Type B pancreatic cell (in vitro differentiated cells): ENCODE data around the gene QKI. TPM values are rescaled to one million over a fixed set of nuclear protein-coding genes. Genes with fewer than 3 reads are reported as not detected.
A peak's percentile ranks its signal among the peaks of the same experiment; 100 is the strongest.

Source experiments
- DNase-seq: peaks from one replicate; pipeline ENCODE4 v3.0.0; 2021; ENCODE audit warnings: mixed read lengths; ENCODE audit not compliant: unreplicated experiment; ENCODE audit errors: extremely low spot score
- H3K27ac Mint-ChIP-seq: 2 replicates; pipeline ENCODE4 v1.8.0; 2021; ENCODE audit warnings: mild to moderate bottlenecking, mixed read lengths
- H3K27me3 Mint-ChIP-seq: 2 replicates; pipeline ENCODE4 v1.8.0; 2021; ENCODE audit warnings: mixed read lengths
- H3K36me3 Mint-ChIP-seq: 2 replicates; pipeline ENCODE4 v1.8.0; 2021; ENCODE audit warnings: mixed read lengths
- H3K4me1 Mint-ChIP-seq: one replicate; pipeline ENCODE4 v1.8.0; 2021; ENCODE audit warnings: mixed read lengths; ENCODE audit not compliant: unreplicated experiment
- H3K4me3 Mint-ChIP-seq: 2 replicates; pipeline ENCODE4 v1.8.0; 2021; ENCODE audit warnings: mild to moderate bottlenecking, mixed read lengths
- H3K9me3 Mint-ChIP-seq: 2 replicates; pipeline ENCODE4 v1.8.0; 2021; ENCODE audit warnings: mixed read lengths
- total RNA-seq: library from RNA; stranded (reverse); gene quantifications from 2 replicates; pipeline ENCODE4 v1.2.1, GENCODE V29; 2021; ENCODE audit warnings: low replicate concordance
- TF ChIP-seq, protein P1 (sequence below): fragments of 200-600 bp; sonication (generic); conservative IDR thresholded peaks from 2 replicates; pipeline ENCODE4 v1.5.0; 2021; ENCODE audit warnings: antibody characterized with exemption, mild to moderate bottlenecking

The QKI gene
- total RNA-seq, 1 donor from 2014 or later: 150 TPM

DNA sequence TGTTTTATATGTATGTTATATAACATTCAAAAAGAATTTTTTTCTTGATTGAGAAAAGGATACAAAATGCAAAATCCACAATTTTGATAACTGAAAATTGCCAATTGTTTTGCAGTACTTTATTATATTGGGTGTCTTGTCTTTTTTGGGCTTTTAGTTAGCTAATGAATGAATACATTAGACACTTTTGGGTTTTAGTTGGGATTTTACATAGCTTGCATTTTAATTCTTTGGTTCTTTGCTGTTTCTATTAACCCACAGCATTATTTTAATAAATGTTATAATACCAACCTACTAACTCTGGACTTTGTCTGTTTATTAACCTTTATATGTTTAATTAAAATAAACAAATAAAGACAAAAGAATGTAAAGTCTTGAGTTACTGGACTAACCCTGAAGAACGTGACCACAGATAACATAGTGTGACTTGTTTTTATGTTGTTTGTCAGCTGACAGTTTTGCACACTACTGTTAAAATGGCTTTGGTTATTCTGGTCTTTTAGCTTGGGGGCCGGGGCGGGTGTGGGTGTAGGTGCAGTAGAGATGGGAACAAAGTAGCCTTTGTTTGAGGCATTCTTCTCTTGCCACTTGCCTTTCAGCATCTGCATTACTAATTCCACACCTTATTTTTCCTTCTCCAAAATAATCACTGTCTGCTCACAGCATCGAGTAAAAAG, 159.1 kb downstream of the QKI start:
- no peak for DNase-seq
- TF ChIP-seq, protein P1, sequence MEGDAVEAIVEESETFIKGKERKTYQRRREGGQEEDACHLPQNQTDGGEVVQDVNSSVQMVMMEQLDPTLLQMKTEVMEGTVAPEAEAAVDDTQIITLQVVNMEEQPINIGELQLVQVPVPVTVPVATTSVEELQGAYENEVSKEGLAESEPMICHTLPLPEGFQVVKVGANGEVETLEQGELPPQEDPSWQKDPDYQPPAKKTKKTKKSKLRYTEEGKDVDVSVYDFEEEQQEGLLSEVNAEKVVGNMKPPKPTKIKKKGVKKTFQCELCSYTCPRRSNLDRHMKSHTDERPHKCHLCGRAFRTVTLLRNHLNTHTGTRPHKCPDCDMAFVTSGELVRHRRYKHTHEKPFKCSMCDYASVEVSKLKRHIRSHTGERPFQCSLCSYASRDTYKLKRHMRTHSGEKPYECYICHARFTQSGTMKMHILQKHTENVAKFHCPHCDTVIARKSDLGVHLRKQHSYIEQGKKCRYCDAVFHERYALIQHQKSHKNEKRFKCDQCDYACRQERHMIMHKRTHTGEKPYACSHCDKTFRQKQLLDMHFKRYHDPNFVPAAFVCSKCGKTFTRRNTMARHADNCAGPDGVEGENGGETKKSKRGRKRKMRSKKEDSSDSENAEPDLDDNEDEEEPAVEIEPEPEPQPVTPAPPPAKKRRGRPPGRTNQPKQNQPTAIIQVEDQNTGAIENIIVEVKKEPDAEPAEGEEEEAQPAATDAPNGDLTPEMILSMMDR: no peak
- H3K36me3 Mint-ChIP-seq: peaks cover 43% of the 10 kb centered on the region
- H3K4me3 Mint-ChIP-seq: no peak overlapping the region
- H3K9me3 Mint-ChIP-seq: peaks cover 7% of the 10 kb centered on the region
- H3K27me3 Mint-ChIP-seq: no peaks in the 10 kb centered on the region
- peaks cover 20% of the 10 kb centered on the region for H3K4me1 Mint-ChIP-seq
- peak overlapping the region; percentile 64 for H3K27ac Mint-ChIP-seq

DNA sequence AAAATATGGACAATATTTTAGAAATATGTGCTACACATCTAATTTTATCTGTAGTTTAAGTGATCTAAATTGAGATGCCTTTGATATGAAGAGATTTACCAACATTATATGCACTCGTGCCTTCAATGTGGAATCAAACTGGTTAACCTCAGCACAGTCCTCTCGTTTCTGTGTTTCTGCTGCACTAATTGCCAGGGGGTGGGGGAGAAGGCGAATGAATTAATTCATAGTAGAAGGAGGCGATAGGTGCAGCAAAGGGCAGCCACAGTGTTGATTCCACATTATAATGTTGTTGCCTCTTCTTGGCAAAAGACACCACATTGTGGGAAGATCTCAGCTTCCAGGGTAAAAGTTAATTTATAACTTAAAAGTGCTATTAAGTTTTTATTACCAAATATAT, 161.6 kb downstream of the QKI start:
- DNase-seq: no peak
- Mint-ChIP-seq H3K27ac (no peak overlapping the region), H3K27me3 (no peaks in the 10 kb centered on the region), H3K4me1 (peaks cover 25% of the 10 kb centered on the region), H3K36me3 (peaks cover 33% of the 10 kb centered on the region), H3K9me3 (peaks cover under 1% of the 10 kb centered on the region), H3K4me3 (no peak overlapping the region)
- TF ChIP-seq, protein P1: no peak

DNA sequence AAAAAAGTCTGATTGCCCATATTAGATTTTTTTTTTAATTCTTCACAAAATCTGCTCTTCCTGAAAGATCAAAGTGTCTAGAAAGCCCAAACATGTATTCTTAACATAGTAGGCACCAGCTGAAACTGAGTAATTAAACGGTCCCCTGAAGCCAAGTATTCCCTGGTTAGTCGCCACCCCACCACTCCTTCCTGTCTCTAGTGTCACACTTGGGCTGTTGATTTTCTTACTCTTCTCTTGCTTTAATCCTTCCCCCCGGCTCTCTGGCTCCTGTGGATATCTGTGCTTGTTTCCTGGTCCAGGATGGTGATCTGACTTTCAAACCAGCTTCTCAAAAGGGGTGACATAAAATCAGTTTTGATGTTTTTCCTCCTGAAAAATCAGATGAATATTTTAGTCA, 162.9 kb downstream of the QKI start:
- Mint-ChIP-seq H3K27me3 (no peaks in the 10 kb centered on the region), H3K4me3 (no peak overlapping the region), H3K4me1 (peaks cover 21% of the 10 kb centered on the region), H3K36me3 (peaks cover 21% of the 10 kb centered on the region), H3K27ac (no peak overlapping the region), H3K9me3 (no peaks in the 10 kb centered on the region)
- TF ChIP-seq, protein P1: no peak
- DNase-seq: no peak

DNA sequence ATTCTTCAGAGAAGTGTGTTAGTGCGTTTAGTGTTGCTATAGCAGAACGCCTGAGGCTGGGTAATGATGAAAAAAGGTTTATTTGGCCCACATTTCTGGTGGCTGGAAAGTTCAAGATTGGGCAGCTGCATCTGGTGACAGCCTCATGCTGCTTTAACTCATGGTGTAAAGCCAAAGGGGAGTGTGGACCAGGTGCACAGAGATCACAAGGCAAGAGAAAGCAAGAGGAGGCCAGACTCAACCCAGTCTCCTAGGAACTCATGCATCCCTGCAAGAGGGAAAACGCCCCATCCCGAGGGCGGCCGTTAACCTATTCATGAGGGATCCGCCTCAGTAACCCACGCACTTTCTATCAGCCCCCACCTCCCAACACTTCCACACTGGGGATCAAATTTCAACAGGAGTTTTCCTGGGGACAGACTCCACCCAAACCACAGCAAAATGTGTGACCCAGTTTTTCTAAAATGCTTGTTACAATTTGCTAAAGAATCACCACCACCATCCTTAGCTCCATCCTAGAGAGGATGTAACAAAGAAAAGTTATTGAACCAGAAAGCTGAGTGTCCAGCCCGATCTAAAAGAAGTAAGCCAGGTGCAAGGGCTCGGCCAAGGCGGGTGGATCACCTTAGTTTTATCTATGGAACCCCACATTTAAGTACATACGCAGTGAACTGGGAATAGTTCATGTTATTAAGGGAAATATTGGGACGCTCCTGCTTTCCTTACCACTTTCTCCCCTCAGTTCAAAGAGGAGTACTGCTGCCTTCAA, 164.8 kb downstream of the QKI start:
- no peak for DNase-seq
- no peaks in the 10 kb centered on the region for H3K9me3 Mint-ChIP-seq
- H3K27me3 Mint-ChIP-seq: no peaks in the 10 kb centered on the region
- H3K27ac Mint-ChIP-seq: no peak overlapping the region
- peaks cover 8% of the 10 kb centered on the region for H3K36me3 Mint-ChIP-seq
- H3K4me1 Mint-ChIP-seq: peaks cover 21% of the 10 kb centered on the region
- no peak overlapping the region for H3K4me3 Mint-ChIP-seq
- TF ChIP-seq, protein P1: peak; percentile 25

DNA sequence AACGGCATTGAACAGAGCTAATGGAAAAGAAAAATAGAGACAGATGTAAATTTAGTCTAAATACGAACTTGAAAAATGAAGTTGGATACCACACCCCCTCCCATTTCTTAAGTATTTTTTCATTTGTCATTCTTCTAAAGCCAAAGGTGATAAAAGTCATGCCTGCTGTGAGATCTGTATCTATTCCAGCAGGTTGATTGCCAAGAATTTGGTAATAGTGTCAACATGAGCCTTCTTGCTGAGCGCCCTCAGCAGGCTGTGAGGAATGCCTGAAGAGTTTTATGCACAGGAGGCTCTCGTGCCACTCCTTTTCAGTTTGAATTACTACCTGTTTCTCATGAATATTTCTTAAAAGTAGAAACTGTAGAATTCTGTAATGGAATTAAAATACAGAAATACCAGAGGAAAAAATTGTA, 165.4 kb downstream of the QKI start:
- no peak for DNase-seq
- peaks cover 7% of the 10 kb centered on the region for H3K36me3 Mint-ChIP-seq
- no peak overlapping the region for H3K4me3 Mint-ChIP-seq
- TF ChIP-seq, protein P1: peak; percentile 1
- peaks cover 21% of the 10 kb centered on the region for H3K4me1 Mint-ChIP-seq
- H3K9me3 Mint-ChIP-seq: no peaks in the 10 kb centered on the region
- no peak overlapping the region for H3K27ac Mint-ChIP-seq
- no peaks in the 10 kb centered on the region for H3K27me3 Mint-ChIP-seq
